Measurements from ENCODE around the gene SLFN12L. TPM values are rescaled to one million over a fixed set of nuclear protein-coding genes. Genes with fewer than 3 reads are reported as not detected.
"Not testable (repeated sequence)": the region's sequence is repeated elsewhere in the genome, so short reads cannot be mapped to it uniquely, and the experiment has no call there.

SLFN12L gene
- under 1 TPM; 0.16 to 0.80 (median 0.79) TPM for polyA plus RNA-seq

GRCh38 chr17:35537601-35538141, at the start of gene SLFN12L:
Gene SLFN12L (minus strand): TSS chr17:35537678. CDS start chr17:35522364, 15,314 bp downstream.
- 23 to 53% (median 37%) methylated on average over 2 of the region's 2 CpGs for WGBS, 3 donors
- H3K27ac ChIP-seq (ENCODE audit: low read depth, low read length): no peak within 1 kb of the TSS

GRCh38 chr17:35586569-35587073, 49.1 kb upstream of the SLFN12L start:
- H3K27ac ChIP-seq (ENCODE audit: low read depth, low read length): no peak overlapping the region
- 22 to 32% (median 28%) methylated on average over 7 of the region's 7 CpGs for WGBS, 3 donors

- WGBS, 3 donors: 89 to 95% (median 91%) methylated on average over 1 of the region's 1 CpG
- no peak overlapping the region for H3K27ac ChIP-seq (ENCODE audit: low read depth, low read length)
Measured at GRCh38 chr17:35584061-35584460, 46.6 kb upstream of the SLFN12L start.

- H3K27ac ChIP-seq (ENCODE audit: low read depth, low read length): no peak overlapping the region
- 2 to 3% (median 3%) methylated on average over 11 of the region's 11 CpGs for WGBS, 3 donors
Measured at GRCh38 chr17:35578929-35579432, 41.5 kb upstream of the SLFN12L start.

GRCh38 chr17:35578197-35578928, 40.9 kb upstream of the SLFN12L start, which contains the start of gene PEX12:
Gene PEX12 (minus strand): TSS chr17:35578571. CDS start chr17:35578021, 550 bp downstream.
- H3K27ac ChIP-seq (ENCODE audit: low read depth, low read length): no peak within 1 kb of the TSS
- 0 to 1% (median 0%) methylated on average over 44 to 45 of the region's 45 CpGs for WGBS, 3 donors

GRCh38 chr17:35577830-35578196, 40.3 kb upstream of the SLFN12L start:
- no peak overlapping the region for H3K27ac ChIP-seq (ENCODE audit: low read depth, low read length)
- WGBS, 3 donors: 2 to 3% (median 3%) methylated on average over 8 of the region's 8 CpGs

GRCh38 chr17:35575759-35576158, 38.3 kb upstream of the SLFN12L start:
- H3K27ac ChIP-seq (ENCODE audit: low read depth, low read length): no peak overlapping the region
- WGBS, 3 donors: 84 to 93% (median 91%) methylated on average over 3 of the region's 3 CpGs

- no peak overlapping the region for H3K27ac ChIP-seq (ENCODE audit: low read depth, low read length)
- WGBS, 3 donors: 62 to 90% (median 88%) methylated on average over 2 of the region's 2 CpGs
Measured at GRCh38 chr17:35569405-35569804, 31.9 kb upstream of the SLFN12L start.

- 7 to 30% (median 27%) methylated on average over 15 of the region's 15 CpGs for WGBS, 3 donors
- H3K27ac ChIP-seq (ENCODE audit: low read depth, low read length): no peak overlapping the region
Measured at GRCh38 chr17:35568561-35568960, 31.1 kb upstream of the SLFN12L start.

- no peak overlapping the region for H3K27ac ChIP-seq (ENCODE audit: low read depth, low read length)
- WGBS, 3 donors: 58 to 78% (median 76%) methylated on average over 11 of the region's 11 CpGs
Measured at GRCh38 chr17:35566968-35567367, 29.5 kb upstream of the SLFN12L start.

GRCh38 chr17:35563181-35563580, 25.7 kb upstream of the SLFN12L start:
- H3K27ac ChIP-seq (ENCODE audit: low read depth, low read length): not testable (repeated sequence)
- WGBS, 3 donors: 77 to 90% (median 84%) methylated on average over 13 to 16 of the region's 16 CpGs

- 45 to 55% (median 53%) methylated on average over 3 of the region's 3 CpGs for WGBS, 3 donors
- H3K27ac ChIP-seq (ENCODE audit: low read depth, low read length): no peak within 1 kb of the TSS
Measured at GRCh38 chr17:35560703-35561102, 23.2 kb upstream of the SLFN12L start, which contains the start of gene SLFN14. Gene SLFN14 (minus strand): TSS chr17:35560819. CDS start chr17:35558062, 2,757 bp downstream.

- no peak overlapping the region for H3K27ac ChIP-seq (ENCODE audit: low read depth, low read length)
- WGBS, 3 donors: 43 to 61% (median 47%) methylated on average over 2 of the region's 2 CpGs
Measured at GRCh38 chr17:35559495-35560210, 22.2 kb upstream of the SLFN12L start.

- H3K27ac ChIP-seq (ENCODE audit: low read depth, low read length): no peak overlapping the region
- 74 to 79% (median 76%) methylated on average over 3 of the region's 3 CpGs for WGBS, 3 donors
Measured at GRCh38 chr17:35557353-35557752, 19.9 kb upstream of the SLFN12L start.

GRCh38 chr17:35555691-35556090, 18.2 kb upstream of the SLFN12L start:
- WGBS, 3 donors: 86 to 88% (median 87%) methylated on average over 5 of the region's 5 CpGs

GRCh38 chr17:35554668-35555067, 17.2 kb upstream of the SLFN12L start:
- WGBS, 3 donors: 60 to 72% (median 67%) methylated on average over 5 of the region's 5 CpGs
- H3K27ac ChIP-seq (ENCODE audit: low read depth, low read length): no peak overlapping the region

More at GRCh38 chr17:35555691-35556090, 18.2 kb upstream of the SLFN12L start:
- H3K27ac ChIP-seq (ENCODE audit: low read depth, low read length): no peak overlapping the region

- 73 to 89% (median 81%) methylated on average over 4 of the region's 4 CpGs for WGBS, 3 donors
Measured at GRCh38 chr17:35553310-35553709, 15.8 kb upstream of the SLFN12L start.

GRCh38 chr17:35548978-35549377, 11.5 kb upstream of the SLFN12L start:
- H3K27ac ChIP-seq (ENCODE audit: low read depth, low read length): no peak overlapping the region
- 39 to 89% (median 82%) methylated on average over 1 of the region's 1 CpG for WGBS, 3 donors

More at GRCh38 chr17:35553310-35553709, 15.8 kb upstream of the SLFN12L start:
- no peak overlapping the region for H3K27ac ChIP-seq (ENCODE audit: low read depth, low read length)
